Stimulated activated CD4-positive, alpha-beta T cell treated with anti-CD3 and anti-CD28 coated beads, Interleukin-2, amount 100 ng/mL, for 4 hours (primary cell): ENCODE measurements around the gene H19.

Source experiments
- DNase-seq: peaks from one replicate; pipeline ENCODE4 v3.0.0-alpha.2; 2020; ENCODE audit warnings: low read depth

Gene H19

DNA sequence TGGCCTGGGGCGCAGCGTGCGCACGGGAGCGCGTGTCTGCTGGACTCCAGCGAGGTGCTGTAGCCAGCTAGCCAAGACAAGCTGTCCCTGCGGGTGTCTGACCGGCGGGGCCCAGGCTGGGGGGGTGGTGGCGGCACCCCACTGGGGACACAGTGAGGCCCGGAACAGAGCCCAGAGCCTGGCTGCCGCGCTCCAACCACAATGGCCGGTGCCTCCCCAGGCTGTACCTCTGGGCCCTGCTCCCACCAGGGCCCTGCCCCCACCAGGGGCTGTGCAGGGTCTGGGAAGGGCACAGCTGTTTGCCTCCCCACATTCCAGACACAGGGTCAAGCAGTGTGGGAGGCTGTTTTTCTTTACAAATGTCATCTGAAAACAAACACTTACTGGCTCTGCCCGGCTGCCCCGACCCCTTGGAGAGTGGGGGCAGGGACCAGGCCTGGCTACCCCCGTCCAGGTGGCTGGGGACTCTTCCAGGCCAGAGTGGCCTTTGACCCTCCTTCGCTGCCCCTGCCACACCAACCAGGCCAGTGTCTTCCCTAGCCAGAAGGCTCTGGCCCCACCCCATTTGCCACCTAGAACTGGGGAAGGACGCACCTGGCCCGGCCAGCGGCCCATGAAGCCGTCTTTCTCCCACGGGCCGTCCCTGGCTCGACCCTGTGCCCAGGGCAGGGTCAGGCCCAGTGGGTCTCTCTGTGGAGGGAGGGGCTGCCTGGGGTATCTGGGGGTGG, 14.6 kb downstream of the H19 start:
- DNase-seq = no peak

DNA sequence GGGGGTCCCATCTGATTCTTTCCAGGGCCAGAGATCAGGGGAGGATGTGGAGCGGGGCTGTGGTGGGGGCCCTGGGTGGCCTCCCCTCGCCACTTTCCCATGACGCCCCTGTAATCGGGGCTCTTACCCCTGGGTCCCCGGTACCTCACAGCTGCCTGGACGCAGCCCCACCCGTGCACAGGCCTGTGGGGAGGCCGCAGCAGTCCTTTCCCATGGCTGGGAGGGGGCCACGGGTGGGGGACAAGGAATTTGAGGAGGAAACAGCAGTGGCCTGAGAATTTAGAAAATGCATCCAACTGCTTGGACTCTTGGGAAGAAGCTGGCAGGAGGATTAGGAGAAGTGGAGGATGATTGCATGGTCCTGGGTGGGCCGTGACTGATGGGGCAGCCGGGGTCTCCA, 18.0 kb downstream of the H19 start:
- no peak for DNase-seq

DNA sequence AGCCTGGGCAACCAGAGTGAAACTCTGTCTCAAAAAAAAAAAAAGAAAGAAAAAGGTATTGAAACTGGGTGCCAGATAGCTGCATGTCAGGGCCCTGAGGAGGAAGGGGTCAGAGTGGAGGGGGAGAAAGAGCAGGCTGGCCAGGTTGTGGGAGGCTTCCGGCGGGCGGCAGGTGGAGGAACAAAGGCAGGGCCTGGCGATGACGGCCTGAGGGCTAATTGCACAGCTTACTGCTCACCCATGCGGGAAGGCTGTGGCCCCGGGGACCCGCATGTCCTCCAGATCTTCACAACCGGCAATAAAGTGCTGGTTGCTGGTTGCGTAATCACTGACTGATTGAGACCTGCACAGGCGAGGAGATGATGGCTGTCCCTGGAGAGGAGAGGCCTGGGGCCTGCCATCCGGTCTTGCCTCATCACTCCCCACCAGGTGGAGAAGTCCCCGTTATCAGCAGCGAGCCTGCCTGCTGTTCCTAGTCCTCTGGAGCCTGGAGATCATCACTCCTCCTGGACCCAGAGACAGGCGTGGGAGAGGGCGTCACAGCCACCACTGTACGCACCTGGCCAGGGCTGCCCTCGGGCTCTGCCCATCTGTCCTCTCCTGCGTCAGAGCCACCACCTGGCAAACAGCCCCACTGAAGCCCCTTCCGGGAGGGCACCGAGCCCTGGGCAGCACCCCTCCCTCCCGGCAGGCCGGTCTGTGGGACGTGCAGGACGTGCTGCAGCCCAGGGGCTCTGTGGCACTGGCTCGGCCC, 18.7 kb downstream of the H19 start:
- no peak for DNase-seq

DNA sequence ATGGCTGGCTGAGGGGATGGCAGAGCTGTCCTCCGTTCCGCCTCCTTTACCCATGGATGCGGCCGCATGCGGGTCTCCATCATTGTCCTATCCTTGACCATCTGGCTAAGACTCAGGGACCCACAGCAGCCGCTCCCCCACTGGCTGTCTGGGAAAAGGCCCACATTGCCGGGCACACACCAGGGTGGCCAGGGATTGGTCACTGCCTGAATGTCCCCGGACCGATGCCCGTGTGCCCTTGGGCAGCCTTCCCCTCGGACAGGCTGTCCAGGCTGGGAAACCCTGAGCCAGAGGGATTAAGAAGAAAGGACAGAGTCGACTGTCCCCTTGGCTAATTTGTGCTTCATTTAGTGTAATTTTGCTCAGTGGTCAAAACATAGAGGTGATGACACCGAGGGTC, 22.5 kb downstream of the H19 start:
- DNase-seq = no peak

DNA sequence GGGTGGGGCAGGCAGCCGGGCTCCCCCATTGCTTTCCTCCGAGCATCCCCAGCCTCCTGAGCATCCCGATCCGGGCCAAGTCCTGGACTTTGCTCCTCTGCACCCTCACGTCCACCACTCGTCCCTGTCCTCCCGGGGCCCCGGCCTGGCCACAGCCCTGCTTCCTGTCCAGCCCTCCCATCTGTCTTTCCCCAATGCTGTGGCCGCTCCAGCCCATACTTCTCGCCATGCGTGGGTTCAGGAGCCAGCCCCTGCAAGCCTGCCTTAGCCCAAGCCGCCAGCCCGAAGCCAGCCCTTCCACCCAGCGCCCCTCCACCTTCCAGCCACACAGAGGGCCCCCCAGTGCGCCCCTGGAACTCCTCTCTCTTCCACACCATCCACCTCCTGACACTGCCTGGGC, 26.7 kb downstream of the H19 start:
- DNase-seq = no peak

DNA sequence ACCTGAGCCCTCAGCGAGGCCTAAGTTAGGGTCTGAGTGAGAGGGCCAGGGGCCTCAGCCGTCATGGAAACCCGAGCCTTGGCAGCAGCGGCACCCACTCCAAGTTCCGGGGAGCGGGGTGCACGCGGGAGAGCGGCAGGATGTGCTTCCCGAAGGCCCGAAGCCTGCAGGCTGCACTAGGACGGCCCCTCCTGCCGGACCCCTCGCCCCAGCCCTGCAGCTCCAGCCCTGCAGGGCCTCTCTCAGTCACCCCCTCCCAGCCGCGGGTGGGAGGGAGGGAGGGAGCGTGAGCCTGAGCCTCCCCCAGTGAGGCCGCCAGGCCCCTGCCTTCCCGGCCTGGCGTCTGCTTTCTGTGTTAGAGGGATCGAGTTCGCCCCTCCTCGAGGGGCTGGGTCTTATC, 27.9 kb downstream of the H19 start:
- DNase-seq = no peak

DNA sequence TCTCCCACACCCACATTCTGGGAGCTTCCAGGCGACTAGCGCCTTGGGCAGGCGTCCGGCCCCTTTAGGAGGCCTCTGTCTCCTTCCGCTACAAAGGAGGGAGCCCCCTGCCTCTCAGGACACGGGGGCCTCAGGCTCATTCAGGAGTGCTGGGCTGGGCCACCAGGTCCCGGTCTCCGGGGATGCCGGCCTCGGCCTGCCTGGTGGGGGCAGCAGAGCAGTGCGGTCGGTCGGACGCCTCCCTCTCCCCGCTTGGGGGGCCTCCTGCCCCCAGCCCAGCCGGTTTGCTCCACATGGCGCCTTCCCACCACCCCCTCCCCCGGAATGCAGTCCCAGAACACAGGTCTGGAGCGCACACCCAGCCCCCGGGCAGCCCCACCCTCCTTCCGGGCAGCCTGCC, 28.6 kb downstream of the H19 start:
- no peak for DNase-seq

DNA sequence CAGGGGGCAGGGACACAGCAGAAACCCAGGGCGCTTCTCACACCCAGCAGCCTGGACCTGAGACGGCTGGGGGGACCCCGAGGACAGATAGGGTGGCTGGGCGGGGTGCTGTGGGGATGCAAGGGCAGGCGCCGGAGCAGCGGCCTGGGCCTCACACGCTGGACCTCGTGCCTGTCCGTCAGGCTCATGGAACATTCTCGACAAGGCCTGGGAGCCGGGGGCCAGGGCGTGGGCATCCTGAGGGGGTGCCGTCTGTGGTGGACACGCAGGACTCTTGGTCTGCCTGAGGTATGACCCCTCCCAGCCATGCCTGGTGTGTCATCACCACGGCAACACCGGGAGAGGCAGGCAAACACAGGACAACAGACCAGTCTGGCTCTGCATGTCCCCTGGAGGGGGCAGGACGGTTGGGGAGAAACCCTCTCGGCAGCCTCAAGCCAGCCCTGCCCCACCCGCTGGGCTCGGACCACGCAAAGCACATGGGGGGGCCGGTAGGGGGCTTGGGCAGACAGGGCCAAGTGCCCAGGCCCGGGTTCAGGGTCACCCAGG, 29.1 kb downstream of the H19 start:
- DNase-seq = no peak

DNA sequence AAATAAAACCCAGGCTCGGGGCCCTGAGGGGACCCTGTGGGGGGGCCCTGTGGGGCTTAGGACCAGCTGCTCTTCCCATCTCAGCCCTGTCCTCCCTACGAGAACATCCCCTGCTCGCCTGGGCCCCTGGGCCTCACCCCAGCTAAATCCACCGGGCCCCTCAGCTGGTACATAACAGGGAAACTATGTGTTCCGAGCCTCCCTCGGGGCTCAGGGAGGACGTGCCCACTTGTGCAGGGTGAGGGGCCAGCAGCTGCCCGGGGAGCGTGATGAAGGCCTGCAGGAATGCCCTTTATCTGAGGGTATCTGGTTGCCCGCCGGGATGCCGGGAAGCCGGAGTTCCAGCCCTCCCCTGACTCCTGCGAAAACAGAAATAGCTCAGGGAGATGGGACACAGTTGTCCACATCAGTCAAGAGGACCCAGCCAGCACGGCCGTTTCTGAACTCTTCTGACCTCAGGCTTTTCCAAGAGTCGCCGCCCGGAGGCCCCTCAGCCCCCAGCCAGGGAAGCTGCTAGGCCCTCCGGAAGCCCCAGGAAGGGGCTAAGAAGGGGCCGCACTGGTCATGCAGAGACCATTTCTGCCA, 29.9 kb downstream of the H19 start:
- no peak for DNase-seq

DNA sequence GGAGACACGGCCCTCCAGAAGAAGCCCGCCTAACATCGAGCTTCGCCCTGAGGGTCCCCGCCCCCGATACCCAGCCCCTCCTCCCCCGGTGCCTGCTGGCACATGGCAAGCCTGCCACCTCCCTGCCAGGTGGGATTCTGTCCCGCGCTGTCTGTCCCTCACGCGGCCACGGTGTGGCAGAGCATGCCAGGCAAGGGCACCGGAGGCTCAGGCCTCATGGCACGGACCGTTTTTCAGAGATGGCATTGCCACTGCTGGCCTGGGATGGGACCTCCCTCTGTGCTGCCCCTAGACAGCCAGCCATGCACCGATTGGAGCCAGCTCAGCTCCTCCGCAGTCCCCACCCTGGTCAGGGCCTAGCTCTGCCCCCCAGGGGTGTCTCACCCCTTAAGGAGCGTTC, 31.1 kb downstream of the H19 start:
- no peak for DNase-seq

DNA sequence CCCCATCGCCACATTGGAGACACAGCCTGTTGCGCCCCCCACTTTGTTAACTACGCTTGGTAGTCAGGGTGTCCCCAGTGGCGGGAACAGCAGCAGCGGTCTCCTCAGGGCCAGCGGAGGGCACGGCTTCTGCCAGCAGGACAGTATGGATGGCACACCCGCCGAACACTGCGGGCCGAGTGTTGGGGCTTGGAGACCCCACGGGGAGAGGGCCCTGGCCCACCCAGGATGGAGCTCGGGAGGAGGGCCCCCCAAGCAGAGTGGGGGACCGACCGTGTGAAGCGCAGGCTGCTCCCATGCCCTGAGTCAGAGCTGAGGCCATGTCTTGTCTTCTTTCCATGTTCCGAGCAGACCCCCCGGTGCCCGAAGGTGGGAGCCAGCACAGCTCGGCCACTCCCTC, 32.7 kb downstream of the H19 start:
- DNase-seq = no peak

DNA sequence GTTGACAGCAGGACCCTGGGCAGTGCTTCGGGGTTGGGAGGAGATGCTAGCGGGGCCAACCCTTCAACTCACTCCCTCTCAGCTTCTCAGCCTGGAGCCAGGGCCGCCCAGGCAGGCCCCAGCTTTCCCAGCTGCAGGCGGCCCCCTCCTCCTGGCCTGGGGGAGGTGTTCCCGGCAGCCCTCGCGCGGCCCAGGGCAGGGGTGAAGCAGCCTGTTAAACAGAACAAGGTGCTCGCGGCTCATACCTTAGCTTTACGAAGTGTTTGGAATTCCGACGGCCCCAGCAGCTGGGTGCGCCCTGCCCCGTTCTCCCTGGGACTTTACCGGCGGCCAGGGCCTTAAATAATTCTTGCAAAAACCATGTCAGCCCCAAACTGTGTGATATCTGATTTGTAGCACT, 33.3 kb downstream of the H19 start:
- no peak for DNase-seq

DNA sequence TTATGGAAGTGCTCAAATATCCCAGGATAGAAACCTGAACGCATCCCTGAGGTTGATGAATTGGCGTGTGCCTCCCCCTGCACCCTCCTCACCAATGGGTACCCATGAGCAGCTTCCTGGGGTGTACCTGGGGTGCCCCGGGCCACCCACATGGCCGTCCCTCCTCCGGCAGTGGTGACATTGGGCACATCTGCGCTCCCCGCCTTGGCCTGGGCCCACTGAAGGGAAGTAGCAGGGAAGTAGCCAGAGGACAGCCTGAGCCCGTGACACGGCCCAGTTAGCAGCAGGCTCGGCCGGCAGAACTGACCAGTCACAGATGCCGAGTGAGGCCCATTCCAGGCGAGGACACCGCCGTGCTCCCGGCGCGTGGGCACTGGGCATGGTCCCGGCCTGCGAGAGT, 33.8 kb downstream of the H19 start:
- DNase-seq = no peak

DNA sequence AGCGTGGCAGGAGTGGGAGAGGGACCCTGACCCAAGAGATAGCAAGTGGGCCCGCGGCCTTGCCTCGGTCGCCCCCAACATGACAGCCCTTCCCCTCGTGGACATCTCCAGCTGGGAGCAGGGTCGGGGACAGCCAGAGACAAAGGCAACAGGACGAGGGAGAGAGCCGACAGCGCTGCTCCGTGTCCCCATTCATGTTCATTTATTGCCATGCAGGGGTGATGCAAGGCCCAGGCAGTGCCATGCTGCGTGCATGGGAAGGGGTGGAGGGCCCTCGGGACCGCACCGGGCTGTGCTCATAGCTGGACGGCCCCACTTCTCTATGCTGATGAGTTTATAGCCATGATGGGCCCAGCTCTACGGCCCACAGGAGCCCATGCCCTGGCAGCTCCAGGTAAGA, 37.9 kb downstream of the H19 start:
- DNase-seq = no peak

DNA sequence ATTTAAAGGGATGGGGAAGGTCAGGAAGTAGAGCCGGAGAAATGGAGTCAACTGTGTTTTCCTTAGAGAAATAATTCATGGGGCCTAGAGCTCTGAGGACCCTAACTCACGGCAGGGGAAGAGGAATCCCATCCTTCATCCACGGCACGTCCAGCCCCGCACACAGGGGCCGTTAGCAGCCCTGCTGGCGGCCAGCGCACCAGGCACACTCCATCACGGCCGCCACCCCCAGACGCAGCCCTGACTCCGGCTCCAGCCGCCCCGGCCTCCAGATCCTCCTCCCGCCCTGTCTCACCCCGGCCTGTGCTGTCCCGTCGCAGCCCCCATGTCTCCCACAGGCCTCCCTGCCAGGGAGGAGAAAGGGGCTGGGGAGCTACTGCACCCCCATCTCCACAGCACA, 39.3 kb downstream of the H19 start:
- DNase-seq = no peak

DNA sequence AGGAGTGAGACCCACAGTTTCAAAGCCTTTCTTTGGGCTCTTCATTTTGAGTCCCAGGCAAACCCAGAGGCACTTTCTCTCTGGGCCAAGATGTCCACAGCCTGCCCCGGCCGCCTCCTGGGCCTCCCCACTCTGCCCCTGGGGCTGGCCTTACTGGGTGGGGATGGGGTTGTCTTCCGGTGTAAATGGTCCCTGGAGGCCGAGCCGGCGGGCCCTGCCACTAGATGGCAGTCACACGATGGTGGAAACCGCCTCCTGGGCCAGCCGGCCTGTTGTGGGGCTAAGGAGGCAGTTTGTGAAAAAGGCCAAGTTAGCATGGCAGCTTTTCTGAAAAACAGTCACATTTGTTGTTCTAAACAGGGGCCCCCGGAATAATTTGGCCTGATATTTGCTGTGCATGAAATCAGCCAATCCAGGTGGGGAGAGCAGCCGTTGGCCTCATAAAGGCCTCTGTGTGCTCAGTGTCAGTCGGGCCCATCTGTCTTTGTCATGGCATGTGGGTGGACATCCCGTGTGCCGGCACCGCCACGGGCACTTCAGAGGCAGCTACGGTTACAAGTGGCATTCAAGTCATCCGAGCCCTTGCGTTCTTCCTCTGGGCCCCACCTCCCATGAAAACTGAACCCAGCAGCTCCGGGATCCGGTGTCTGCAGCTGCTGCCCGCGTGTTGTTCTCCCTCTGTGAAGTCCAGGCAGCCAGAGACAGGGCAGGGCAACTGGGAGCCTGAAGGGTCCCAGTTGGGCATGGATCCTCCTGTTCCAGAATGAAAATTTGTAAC, 44.0 kb downstream of the H19 start:
- DNase-seq = no peak

DNA sequence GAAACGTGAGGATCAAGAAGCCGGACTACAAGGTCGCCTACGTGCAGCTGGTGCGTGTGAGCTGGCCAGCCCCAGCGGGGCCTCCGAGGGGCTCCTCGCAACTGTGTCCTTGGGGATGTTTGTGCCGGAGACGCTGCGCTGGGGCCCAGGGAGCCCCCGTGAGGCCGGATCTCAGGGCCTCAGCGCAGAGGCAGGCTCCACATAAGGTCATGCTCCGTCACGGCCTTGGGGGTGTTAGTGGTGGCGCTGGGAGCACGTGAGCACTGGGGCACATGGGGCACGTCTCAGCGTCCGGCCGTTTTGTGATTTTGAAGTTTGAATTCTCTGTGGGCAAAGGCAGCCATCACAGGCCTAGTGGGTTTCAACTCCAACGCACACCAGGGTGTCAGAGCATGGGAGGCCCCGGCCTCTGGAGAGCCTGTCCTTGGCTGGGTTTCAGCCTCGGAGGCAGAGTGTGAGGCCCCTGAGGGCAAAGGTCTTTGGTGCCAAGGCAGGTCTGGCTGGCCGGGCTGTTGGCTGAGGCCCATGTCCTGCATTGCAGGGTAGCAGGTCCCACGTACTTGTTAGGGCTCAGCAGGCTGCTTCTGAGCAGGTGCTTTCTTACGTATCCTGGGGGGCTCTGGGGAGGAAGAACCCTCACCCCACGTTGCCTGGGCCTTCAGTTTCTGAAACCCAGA, 44.7 kb downstream of the H19 start:
- DNase-seq = no peak

DNA sequence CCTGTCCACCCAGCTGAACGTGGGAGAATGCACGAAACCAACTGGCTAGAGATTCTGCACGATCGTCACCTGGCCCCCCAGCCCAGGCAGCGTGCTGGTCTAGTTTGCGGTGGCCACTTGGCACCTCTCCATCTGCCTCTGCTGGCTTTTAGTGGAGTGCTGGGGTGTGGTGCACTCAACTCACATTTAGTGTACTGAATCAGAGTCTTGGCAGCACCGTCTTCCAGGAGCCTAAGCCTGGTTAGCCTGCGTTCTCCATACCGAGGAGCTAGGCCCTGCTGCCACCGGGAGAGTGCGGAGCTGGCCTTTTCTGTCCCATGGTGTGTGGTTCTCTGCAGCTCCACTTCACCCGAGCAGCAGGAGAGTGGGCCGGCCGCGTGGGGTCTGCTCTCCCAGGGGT, 47.7 kb downstream of the H19 start:
- no peak for DNase-seq

DNA sequence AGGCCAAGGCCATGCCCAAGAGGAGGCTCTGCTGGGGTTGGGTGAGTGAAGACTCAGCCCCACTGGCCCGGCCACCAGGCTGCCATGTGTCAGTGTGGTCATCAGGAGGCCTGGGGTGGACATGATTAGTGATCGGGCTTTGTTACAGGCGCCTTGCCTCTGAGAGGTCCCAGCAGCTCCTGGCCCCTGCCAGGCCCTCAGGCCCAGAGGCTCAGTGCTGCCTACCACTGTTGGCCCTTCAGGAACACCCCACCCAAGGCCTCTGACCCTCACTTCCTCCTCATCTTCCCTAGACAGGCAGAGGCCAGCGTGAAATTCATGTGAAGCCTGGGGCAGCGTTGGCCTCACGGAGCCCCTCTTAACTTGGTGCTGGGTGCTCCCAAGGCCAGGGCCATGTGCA, 48.3 kb downstream of the H19 start:
- DNase-seq = no peak

DNA sequence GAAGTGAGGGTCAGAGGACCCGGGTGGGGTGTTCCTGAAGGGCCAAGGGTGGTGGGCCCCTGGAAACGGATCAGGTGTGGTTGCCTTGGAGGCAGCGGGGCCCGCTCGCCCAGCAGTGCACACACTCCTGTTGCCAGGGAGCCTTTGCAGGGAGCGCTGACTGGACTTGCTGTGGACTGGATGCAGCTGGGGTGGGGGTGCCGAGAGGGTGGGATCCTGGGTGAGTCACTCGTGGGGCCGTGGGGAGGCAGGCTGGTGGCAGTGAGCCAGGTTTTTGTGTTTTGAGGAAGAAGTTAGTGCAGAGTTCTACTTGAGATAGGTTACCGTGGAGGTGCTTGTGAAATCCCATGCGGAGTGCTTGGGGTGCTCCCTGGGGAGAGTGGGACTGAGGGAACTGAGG, 49.3 kb downstream of the H19 start:
- DNase-seq = no peak

DNA sequence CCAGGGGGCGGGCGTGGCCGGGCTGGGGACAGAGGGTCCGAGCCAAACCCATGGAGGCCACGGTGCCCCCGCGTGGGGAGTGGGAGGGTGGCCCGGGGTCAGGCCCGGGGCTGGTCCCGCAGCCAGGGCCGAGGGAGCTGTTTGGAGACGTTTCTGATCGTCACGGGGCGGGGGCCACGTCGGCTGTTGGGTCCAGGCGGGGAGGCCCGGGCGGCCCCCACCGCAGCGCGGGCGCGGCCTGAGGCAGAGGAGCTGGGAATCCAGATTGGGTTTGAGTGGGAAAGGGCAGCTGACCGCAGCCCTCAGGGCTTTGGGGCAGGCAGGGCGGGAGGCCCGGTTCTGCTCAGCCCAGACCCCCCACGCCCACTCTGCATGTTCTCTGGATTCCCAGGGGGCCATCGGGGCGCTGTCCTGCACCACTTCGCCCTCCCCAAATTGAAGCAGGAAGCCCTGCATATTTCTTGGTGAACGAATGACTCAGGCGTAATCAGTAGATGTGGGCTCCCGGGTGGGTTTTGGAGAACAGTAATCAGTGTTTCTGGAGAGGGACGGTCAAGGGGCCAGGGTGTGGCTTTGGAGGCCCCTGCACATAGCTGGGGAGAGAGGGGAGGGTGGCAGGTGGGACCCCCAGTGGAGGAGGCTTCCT, 49.9 kb downstream of the H19 start:
- no peak for DNase-seq
